ENCODE data around the gene IQSEC1.

Gene IQSEC1

GRCh38 chr3:13044496-13045240 lies 28.6 kb downstream of the IQSEC1 start:
- no peak for DNase-seq (ENCODE audit: low read depth)
- no peak overlapping the region for H3K4me3 ChIP-seq (ENCODE audit: low read depth, low read length)
- TF ChIP-seq CTCF (conservative IDR thresholded peaks at IDR 0.05; ENCODE audit: low read depth, low read length): no peak

- H3K4me3 ChIP-seq (ENCODE audit: low read depth, low read length): no peak overlapping the region
- TF ChIP-seq CTCF (conservative IDR thresholded peaks at IDR 0.05; ENCODE audit: low read depth, low read length): no peak
- no peak for DNase-seq (ENCODE audit: low read depth)
Measured at GRCh38 chr3:13043656-13044055, 29.6 kb downstream of the IQSEC1 start.

- no peak for DNase-seq (ENCODE audit: low read depth)
- no peak for TF ChIP-seq CTCF (conservative IDR thresholded peaks at IDR 0.05; ENCODE audit: low read depth, low read length)
- no peak overlapping the region for H3K4me3 ChIP-seq (ENCODE audit: low read depth, low read length)
Measured at GRCh38 chr3:13042715-13043271, 30.4 kb downstream of the IQSEC1 start.

- DNase-seq (ENCODE audit: low read depth): no peak
- H3K4me3 ChIP-seq (ENCODE audit: low read depth, low read length): no peak overlapping the region
- TF ChIP-seq CTCF (conservative IDR thresholded peaks at IDR 0.05; ENCODE audit: low read depth, low read length): no peak
Measured at GRCh38 chr3:13042127-13042701, 31.0 kb downstream of the IQSEC1 start.

- TF ChIP-seq CTCF (conservative IDR thresholded peaks at IDR 0.05; ENCODE audit: low read depth, low read length): no peak
- DNase-seq (ENCODE audit: low read depth): no peak
- H3K4me3 ChIP-seq (ENCODE audit: low read depth, low read length): no peak overlapping the region
Measured at GRCh38 chr3:13041113-13041776, 32.0 kb downstream of the IQSEC1 start.

GRCh38 chr3:13040361-13041074 lies 32.7 kb downstream of the IQSEC1 start:
- no peak overlapping the region for H3K4me3 ChIP-seq (ENCODE audit: low read depth, low read length)
- TF ChIP-seq CTCF (conservative IDR thresholded peaks at IDR 0.05; ENCODE audit: low read depth, low read length): no peak
- no peak for DNase-seq (ENCODE audit: low read depth)
